ENCODE data around the gene TSPOAP1.

DNA sequence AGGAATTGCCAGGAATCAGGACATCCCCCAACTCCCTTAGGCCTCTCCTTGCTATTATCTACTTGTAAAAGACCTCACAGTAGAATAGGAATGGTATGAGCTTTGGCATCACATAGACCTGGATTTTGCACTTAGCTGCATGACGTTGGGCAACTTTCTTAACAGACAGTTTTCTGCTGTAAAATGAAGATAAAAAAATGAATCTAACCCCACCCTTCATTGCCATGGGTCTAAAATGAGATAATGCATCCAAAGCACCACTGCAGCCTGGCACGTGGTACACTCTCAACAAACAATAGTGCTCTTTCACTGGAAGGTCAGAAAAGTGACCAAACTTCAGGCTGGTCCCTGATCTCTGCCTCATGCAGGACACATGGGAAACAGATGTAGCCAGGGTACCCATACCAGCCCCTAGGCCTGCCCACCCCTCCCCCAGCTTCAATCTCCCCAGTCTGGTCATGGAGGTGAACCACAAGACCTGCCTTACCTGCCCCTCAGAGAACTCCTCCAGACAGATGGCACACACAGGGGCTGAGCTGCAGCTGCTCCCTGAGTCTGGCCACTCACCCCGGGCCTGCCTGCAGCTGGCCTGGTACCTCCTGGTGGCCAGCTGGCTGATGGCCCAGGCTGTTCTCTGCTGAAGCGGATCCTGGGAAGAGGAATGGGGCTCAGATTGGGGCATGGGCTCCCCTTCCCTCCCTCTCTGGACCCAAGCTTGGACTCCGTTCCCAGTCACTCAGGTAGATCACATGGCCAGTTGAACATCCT is 31.9 kb upstream of the TSPOAP1 start:
- TF ChIP-seq, protein P1, sequence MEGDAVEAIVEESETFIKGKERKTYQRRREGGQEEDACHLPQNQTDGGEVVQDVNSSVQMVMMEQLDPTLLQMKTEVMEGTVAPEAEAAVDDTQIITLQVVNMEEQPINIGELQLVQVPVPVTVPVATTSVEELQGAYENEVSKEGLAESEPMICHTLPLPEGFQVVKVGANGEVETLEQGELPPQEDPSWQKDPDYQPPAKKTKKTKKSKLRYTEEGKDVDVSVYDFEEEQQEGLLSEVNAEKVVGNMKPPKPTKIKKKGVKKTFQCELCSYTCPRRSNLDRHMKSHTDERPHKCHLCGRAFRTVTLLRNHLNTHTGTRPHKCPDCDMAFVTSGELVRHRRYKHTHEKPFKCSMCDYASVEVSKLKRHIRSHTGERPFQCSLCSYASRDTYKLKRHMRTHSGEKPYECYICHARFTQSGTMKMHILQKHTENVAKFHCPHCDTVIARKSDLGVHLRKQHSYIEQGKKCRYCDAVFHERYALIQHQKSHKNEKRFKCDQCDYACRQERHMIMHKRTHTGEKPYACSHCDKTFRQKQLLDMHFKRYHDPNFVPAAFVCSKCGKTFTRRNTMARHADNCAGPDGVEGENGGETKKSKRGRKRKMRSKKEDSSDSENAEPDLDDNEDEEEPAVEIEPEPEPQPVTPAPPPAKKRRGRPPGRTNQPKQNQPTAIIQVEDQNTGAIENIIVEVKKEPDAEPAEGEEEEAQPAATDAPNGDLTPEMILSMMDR (IDR thresholded peaks at IDR 0.05) = no peak
- no peak for TF ChIP-seq POLR2A (IDR thresholded peaks at IDR 0.05)
